K562 (cell line): ENCODE results near the gene LCN15. TPM values are rescaled to one million over a fixed set of nuclear protein-coding genes. Genes with fewer than 3 reads are reported as not detected.

Source experiments
- ARID1B ChIP-seq: fragments of 450-650 bp; IDR thresholded peaks from 2 replicates; pipeline ENCODE4 v1.6.1; 2016; ENCODE audit warnings: antibody characterized with exemption, mild to moderate bottlenecking, inconsistent platforms
- ATF6 ChIP-seq: sonication (generic); formaldehyde crosslinking; IDR thresholded peaks from 2 replicates; pipeline ENCODE4 v1.4.0; 2020; ENCODE audit warnings: mild to moderate bottlenecking, missing genetic modification reagents
- ATF7 ChIP-seq: fragments of 450-650 bp; IDR thresholded peaks from 2 replicates; pipeline ENCODE4 v1.7.1; 2014; ENCODE audit warnings: mild to moderate bottlenecking, moderate library complexity
- BCOR ChIP-seq: fragments of 450-650 bp; IDR thresholded peaks from 2 replicates; pipeline ENCODE4 v1.6.1; 2016
- CHD1 ChIP-seq: fragments of 200-600 bp; sonication (generic); IDR thresholded peaks from one replicate; pipeline ENCODE4 v1.6.1; 2012; ENCODE audit warnings: mild to moderate bottlenecking, moderate library complexity, low read length, inconsistent platforms
- CXXC5 ChIP-seq: fragments of 250-450 bp; sonication (Bioruptor Pico); IDR thresholded peaks from 2 replicates; pipeline ENCODE4 v1.8.0; 2022; ENCODE audit warnings: inconsistent platforms, mild to moderate bottlenecking, moderate library complexity
- E2F3 ChIP-seq: fragments of 250-450 bp; sonication (Bioruptor Pico); IDR thresholded peaks from 2 replicates; pipeline ENCODE4 v1.4.0; 2020; ENCODE audit warnings: mild to moderate bottlenecking
- FOXP4 ChIP-seq: sonication (generic); formaldehyde crosslinking; IDR thresholded peaks from 2 replicates; pipeline ENCODE4 v1.8.0; 2022; ENCODE audit warnings: mild to moderate bottlenecking, missing genetic modification reagents, borderline replicate concordance
- HMG20B ChIP-seq: fragments of 250-450 bp; sonication (Bioruptor Pico); IDR thresholded peaks from 2 replicates; pipeline ENCODE4 v1.5.0; 2021; ENCODE audit warnings: mild to moderate bottlenecking
- LCOR ChIP-seq: sonication (generic); formaldehyde crosslinking; IDR thresholded peaks from 2 replicates; pipeline ENCODE4 v1.8.0; 2022; ENCODE audit warnings: mild to moderate bottlenecking, missing genetic modification reagents
- LEF1 ChIP-seq: fragments of 450-650 bp; IDR thresholded peaks from 2 replicates; pipeline ENCODE4 v1.6.1; 2016; ENCODE audit warnings: mild to moderate bottlenecking
- MAFK ChIP-seq: IDR thresholded peaks from 2 replicates; pipeline ENCODE4 v1.6.1; 2011; ENCODE audit warnings: low read length, improper control_type of control experiment
- MAX ChIP-seq: sonication (generic); formaldehyde crosslinking; IDR thresholded peaks from 2 replicates; pipeline ENCODE4 v1.9.0; 2022; ENCODE audit warnings: mild to moderate bottlenecking, missing genetic modification reagents
- NCOA1 ChIP-seq: fragments of 450-650 bp; IDR thresholded peaks from 2 replicates; pipeline ENCODE4 v1.6.1; 2016; ENCODE audit warnings: low read depth
- NR4A1 ChIP-seq, 2 experiments: fragments of 250-450 bp in 1 of 2; fragments of 450-650 bp in 1 of 2; sonication (Bioruptor Pico) in 1 of 2; IDR thresholded peaks; 2 replicates each; pipeline versions ENCODE4 v1.4.0 to v1.6.1; 2016 to 2020; ENCODE audit warnings: mild to moderate bottlenecking in 2 of 2, missing compliant biosample characterization in 1 of 2, missing genetic modification characterization in 1 of 2, moderate library complexity in 1 of 2
- POLR2H ChIP-seq: IDR thresholded peaks from 2 replicates; pipeline ENCODE4 v1.6.1; 2016; ENCODE audit warnings: missing genetic modification characterization, low read depth, mild to moderate bottlenecking, control low read depth, missing compliant biosample characterization, moderate library complexity
- RBFOX2 ChIP-seq: fragments of 200-400 bp; formaldehyde crosslinking; IDR thresholded peaks from 2 replicates; pipeline ENCODE4 v1.6.1; 2017; ENCODE audit warnings: low read depth, mild to moderate bottlenecking, low read length, moderate library complexity
- SLC30A9 ChIP-seq: fragments of 250-450 bp; sonication (Bioruptor Pico); IDR thresholded peaks from 2 replicates; pipeline ENCODE4 v1.8.0; 2022; ENCODE audit warnings: mild to moderate bottlenecking, moderate library complexity
- SNRNP70 ChIP-seq: fragments of 200-400 bp; formaldehyde crosslinking; optimal IDR thresholded peaks from 2 replicates; pipeline ENCODE3; 2017; ENCODE audit warnings: low read depth, low read length
- ZNF143 ChIP-seq: sonication (generic); formaldehyde crosslinking; IDR thresholded peaks from 2 replicates; pipeline ENCODE4 v1.9.0; 2022; ENCODE audit warnings: mild to moderate bottlenecking, missing genetic modification reagents
- ZNF165 ChIP-seq: fragments of 250-450 bp; sonication (Bioruptor Pico); IDR thresholded peaks from 2 replicates; pipeline ENCODE4 v1.4.0; 2020; ENCODE audit warnings: borderline replicate concordance
- ZNF224 ChIP-seq: sonication (generic); formaldehyde crosslinking; IDR thresholded peaks from 2 replicates; pipeline ENCODE4 v1.8.0; 2022; ENCODE audit warnings: mild to moderate bottlenecking, missing genetic modification reagents
- ZNF436 ChIP-seq: fragments of 250-450, 450-650 bp; sonication (Bioruptor Pico); formaldehyde crosslinking; IDR thresholded peaks from 2 replicates; pipeline ENCODE4 v1.7.0; 2020; ENCODE audit warnings: mild to moderate bottlenecking
- ZNF583 ChIP-seq: fragments of 250-450 bp; sonication (Bioruptor Pico); IDR thresholded peaks from 2 replicates; pipeline ENCODE4 v1.4.0; 2020
- polyA plus RNA-seq, 8 experiments: library from polyadenylated mRNA; depleted of rRNA in 4 of 8; stranded (reverse) in 5 of 8; unstranded in 3 of 8; fragments of >200 nt; fragmentation: Nextera tagmentation in 2 of 8; fragmentation: Illumina TruSeq in 1 of 8; extraction: Ambion mirVana in 2 of 8; extraction: Trizol in 1 of 8; gene quantifications; 2 replicates each; pipeline versions ENCODE4 v1.2.1 to v1.2.3, GENCODE V29; 2011 to 2014; ENCODE audit warnings: inconsistent platforms in 1 of 8, missing spikeins in 1 of 8
- total RNA-seq, 7 experiments: library from RNA; depleted of rRNA in 6 of 7; stranded (reverse); fragments of >200 nt in 6 of 7; fragmentation: Illumina TruSeq in 2 of 7; extraction: Trizol in 2 of 7; gene quantifications; 2 replicates each; pipeline versions ENCODE4 v1.2.1 to v1.2.3, GENCODE V29; 2011 to 2021; ENCODE audit warnings: low replicate concordance in 1 of 7

The LCN15 gene
- total and polyA plus RNA-seq, 9 of the 15 experiments (the other 6 are each of a cell fraction or from before 2014, with no cell fraction given), result 0.66 TPM; not detected in 8

GRCh38 chr9:136790640-136791515, 26.6 kb upstream of the LCN15 start, which contains the start of gene TMEM141 (continued):
- TF ChIP-seq ZNF224 (CRISPR knock-in tag), result no peak
- TF ChIP-seq MAFK, result no peak
- TF ChIP-seq SNRNP70, result no peak
- no peak for TF ChIP-seq POLR2H (tag)
- TF ChIP-seq LCOR (CRISPR knock-in tag), result no peak
- TF ChIP-seq BCOR, result no peak
- no peak for TF ChIP-seq NR4A1 (CRISPR knock-in tag; IDR thresholded peaks at IDR 0.05)
- TF ChIP-seq NR4A1 (tag; IDR thresholded peaks at IDR 0.05), result no peak
- no peak for TF ChIP-seq ZNF165 (CRISPR knock-in tag)
- no peak for TF ChIP-seq ARID1B
- TF ChIP-seq RBFOX2, result peak; percentile 71
- no peak for TF ChIP-seq ZNF583 (CRISPR knock-in tag)
- TF ChIP-seq CXXC5, result peak; percentile 44; the same call in 1 of the 2 replicates
- no peak for TF ChIP-seq ATF6 (CRISPR knock-in tag)
- no peak for TF ChIP-seq NCOA1
- no peak for TF ChIP-seq HMG20B (CRISPR knock-in tag)
- no peak for TF ChIP-seq MAX (CRISPR knock-in tag)
- TF ChIP-seq ZNF143 (CRISPR knock-in tag), result no peak
- TF ChIP-seq ATF7, result 0 out of 2 replicates have a peak, but pooled peaks have one; percentile 8
- no peak for TF ChIP-seq CHD1
- TF ChIP-seq LEF1, result no peak
- TF ChIP-seq ZNF436, result no peak
- no peak for TF ChIP-seq E2F3 (CRISPR knock-in tag)
- no peak for TF ChIP-seq SLC30A9 (CRISPR knock-in tag)
- no peak for TF ChIP-seq FOXP4
